ACHN (cell line): ENCODE data around the gene CT47C1.
A peak's percentile ranks its signal among the peaks of the same experiment; 100 is the strongest.
"Not testable (repeated sequence)": the region's sequence is repeated elsewhere in the genome, so short reads cannot be mapped to it uniquely, and the experiment has no call there.

Experiments used
- DNase-seq: peaks from one replicate; pipeline ENCODE4 v3.0.0-alpha.2; 2015
- in situ Hi-C: cut with HindIII; loops from 2 replicates; pipeline ENCODE4 v1.10.0; 2017; ENCODE audit warnings: low sequenced_read_pairs, low pct_ligation_motif_present, low pct_unique_long_range_greater_than_20kb

The CT47C1 gene

DNA sequence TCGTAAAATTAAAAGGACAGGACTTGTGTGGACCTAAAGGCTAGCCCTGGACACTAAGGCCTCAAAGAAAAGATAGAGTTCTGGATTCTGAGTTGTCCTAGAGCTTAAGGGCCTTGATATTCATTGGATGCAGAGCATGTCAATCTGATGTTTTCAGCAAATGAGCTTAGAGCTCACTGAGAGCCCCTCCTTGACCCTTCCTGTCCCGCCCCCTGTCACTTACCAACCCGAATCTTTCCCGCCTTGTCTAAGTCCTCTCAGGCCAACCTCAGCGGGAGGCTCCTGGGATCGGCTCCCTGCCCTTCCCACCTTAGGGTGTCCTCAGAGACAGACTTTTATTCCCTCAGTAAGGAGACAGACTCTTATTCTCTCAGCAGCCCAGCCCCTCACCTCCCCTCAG is at the start of gene CT47C1:
Gene CT47C1, plus strand, starts transcription at position 250 of the 400 bp plus-strand sequence. CDS start 233 bp downstream, outside the sequence.
- in situ Hi-C loops = no loop called here

DNA sequence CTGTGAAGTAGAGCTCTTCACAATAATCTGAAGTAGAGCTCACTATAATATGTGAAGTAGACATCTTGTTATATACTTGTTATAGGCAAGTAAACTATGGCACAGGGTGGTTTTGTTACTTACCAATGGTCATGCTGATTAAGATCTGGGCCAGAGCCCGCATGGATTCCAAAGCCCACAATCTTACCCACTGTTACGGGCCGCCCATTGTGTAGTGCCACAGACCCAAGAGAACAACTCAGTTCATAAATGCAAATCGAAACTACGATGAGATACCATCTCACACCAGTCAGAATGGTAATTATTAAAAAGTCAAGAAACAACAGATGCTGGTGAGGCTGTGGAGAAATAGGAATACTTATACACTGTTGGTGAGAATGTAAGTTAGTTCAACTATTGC is 46.9 kb upstream of the CT47C1 start:
- in situ Hi-C loops = no loop called here
- DNase-seq = no peak

More for the DNA sequence above, at the start of gene CT47C1:
- no peak for DNase-seq

DNA sequence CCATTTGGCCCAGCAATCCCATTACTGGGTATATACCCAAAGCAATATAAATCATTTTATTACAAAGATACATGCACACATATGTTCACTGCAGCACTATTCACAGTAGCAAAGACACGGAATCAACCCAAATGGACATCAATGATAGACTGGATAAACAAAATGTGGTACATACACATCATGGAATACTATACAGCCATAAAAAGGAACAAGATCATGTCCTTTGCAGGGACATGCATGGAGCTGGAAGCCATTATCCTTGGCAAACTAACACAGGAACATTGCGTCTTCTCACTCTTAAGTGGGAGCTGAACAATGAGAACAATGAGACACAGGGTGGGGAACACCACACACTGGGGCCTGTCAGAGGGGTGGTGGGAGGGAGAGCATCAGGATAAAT is 46.4 kb upstream of the CT47C1 start:
- in situ Hi-C loops, DNase-seq: not testable (repeated sequence)

- in situ Hi-C loops, DNase-seq: not testable (repeated sequence)
Measured at GRCh38 chrX:119027960-119028732, 44.6 kb upstream of the CT47C1 start.

GRCh38 chrX:119028733-119029330 is 44.0 kb upstream of the CT47C1 start:
- DNase-seq = no peak
- in situ Hi-C loops = no loop called here

- DNase-seq, in situ Hi-C loops: not testable (repeated sequence)
Measured at GRCh38 chrX:119029656-119030055, 43.1 kb upstream of the CT47C1 start.

DNA sequence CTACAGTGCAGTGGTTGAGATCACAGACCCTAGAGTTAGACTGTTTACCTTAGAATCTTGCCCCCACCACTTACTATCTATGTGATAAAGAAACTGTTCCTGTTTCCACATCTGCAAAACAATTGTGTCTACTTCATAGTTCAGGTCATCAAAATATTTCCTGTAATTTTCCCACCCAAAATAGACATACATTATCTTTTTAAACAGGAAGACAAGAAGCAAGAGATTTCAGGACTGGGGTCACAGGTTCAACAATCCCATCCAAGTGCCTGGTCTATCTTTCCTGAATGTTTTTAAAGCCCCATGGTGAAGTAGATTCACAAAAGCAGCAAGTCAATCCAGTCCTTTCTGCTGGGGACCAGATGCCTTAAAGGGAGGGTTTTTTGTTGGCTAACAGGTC is 41.8 kb upstream of the CT47C1 start:
- in situ Hi-C loops = no loop called here

GRCh38 chrX:119036107-119037029 is 36.4 kb upstream of the CT47C1 start:
- DNase-seq = no peak
- in situ Hi-C loops = no loop called here

More for the DNA sequence above, 41.8 kb upstream of the CT47C1 start:
- DNase-seq = no peak

DNA sequence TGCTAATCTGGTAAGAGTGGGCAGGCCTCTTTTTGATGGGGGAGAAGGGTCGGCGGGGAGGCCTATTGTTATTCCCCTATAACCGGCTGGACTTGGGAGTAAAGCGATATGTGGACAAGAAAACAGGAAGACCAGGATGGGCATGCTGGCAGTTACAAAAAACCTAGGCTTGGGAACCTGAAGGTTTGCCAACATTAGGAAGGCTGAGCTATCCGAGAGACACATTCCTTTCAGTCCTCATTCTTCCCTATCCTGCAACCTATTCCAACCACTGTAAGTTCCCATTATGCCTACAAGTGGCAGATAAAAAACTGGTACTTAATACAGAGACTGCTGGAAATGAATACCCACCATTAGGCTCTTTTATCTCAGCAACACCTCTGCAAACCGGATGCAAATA is 32.4 kb upstream of the CT47C1 start:
- in situ Hi-C loops = no loop called here
- DNase-seq = no peak

- DNase-seq = peak; percentile 50
- in situ Hi-C loops = no loop called here
Measured at GRCh38 chrX:119041175-119041574, 31.6 kb upstream of the CT47C1 start.

GRCh38 chrX:119042040-119042439 is 30.8 kb upstream of the CT47C1 start:
- in situ Hi-C loops = no loop called here
- no peak for DNase-seq

DNA sequence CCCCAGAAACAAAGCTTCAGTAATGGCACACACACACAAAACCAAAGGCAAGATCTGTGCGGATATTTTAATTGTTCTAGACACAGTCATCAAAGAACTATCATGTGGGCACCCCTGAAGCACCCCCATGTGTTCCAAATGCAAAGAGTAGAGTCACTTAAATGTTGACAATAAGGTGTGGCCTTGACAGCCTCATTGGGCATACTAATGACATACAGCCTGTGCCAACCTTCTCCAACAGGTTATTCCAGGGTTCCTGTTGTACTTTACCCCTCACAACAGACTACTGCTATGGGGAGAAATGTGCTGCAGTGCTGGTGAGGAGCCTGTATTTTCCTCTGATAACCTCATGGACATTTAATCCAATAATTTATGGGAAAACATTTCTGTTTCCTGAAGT is 29.8 kb upstream of the CT47C1 start:
- DNase-seq = no peak
- in situ Hi-C loops = no loop called here

GRCh38 chrX:119045884-119046283 is 26.9 kb upstream of the CT47C1 start:
- in situ Hi-C loops = no loop called here
- no peak for DNase-seq

GRCh38 chrX:119055687-119056086 is 17.1 kb upstream of the CT47C1 start:
- DNase-seq = no peak
- in situ Hi-C loops = no loop called here

- no peak for DNase-seq
- in situ Hi-C loops = no loop called here
Measured at GRCh38 chrX:119062750-119063374, 9.9 kb upstream of the CT47C1 start.

GRCh38 chrX:119063428-119063827 is 9.4 kb upstream of the CT47C1 start:
- DNase-seq = no peak
- in situ Hi-C loops = no loop called here

- in situ Hi-C loops = no loop called here
- peak; percentile 42 for DNase-seq
Measured at GRCh38 chrX:119067023-119067739, 5.6 kb upstream of the CT47C1 start.

DNA sequence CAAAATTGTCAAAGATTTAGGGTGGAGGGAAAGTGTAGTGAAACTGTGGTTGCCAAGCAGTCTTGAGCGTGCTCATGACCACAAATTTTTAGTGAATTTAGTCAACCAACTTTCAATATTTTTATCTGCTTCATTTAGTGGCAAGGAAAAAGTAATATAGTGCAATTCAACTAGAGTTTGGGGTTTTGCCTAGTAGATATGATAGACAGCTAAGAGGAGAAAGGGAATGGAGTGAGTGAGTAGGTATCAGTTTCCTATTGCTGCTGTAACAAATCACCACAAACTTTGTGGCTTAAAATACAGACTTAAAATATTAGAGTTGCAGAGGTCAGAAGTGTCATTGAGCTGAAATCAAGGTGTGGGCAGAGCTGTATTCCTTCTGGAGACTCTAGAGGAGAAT is 3.7 kb upstream of the CT47C1 start:
- DNase-seq = no peak
- in situ Hi-C loops = no loop called here
